Gastrocnemius medialis (tissue), 4 donors: ENCODE results near the gene GRPEL1. TPM values are rescaled to one million over a fixed set of nuclear protein-coding genes. Genes with fewer than 3 reads are reported as not detected.

Experiments
- ATAC-seq, 2 donors: fragments of 150-250 bp; one replicate each; pipeline ENCODE4 v1.9.1; 2016
- DNase-seq, 2 donors: peaks; one replicate each; pipeline ENCODE4 v3.0.0-alpha.2; 2019
- H3K27ac ChIP-seq, 4 donors: fragments of 200-600 bp; sonication (generic); 1 replicate in 1 of 4; 2 replicates in 3 of 4; pipeline ENCODE4 v1.5.1; 2016 to 2018; ENCODE audit warnings: mild to moderate bottlenecking in 2 of 4, moderate library complexity in 1 of 4
- H3K27me3 ChIP-seq, 3 donors: fragments of 200-600 bp; sonication (generic) in 2 of 3; 1 replicate in 1 of 3; 2 replicates in 2 of 3; pipeline versions ENCODE4 v1.5.1 to v1.6.0; 2016 to 2019; ENCODE audit warnings: mild to moderate bottlenecking in 1 of 3, moderate library complexity in 1 of 3
- H3K36me3 ChIP-seq, 2 donors: fragments of 200-600 bp; sonication (generic) in 1 of 2; one replicate each; pipeline ENCODE4 v1.5.1; 2017 to 2018
- H3K4me1 ChIP-seq, 2 donors: fragments of 200-600 bp; sonication (generic) in 1 of 2; one replicate each; pipeline ENCODE4 v1.5.1; 2016 to 2017; ENCODE audit warnings: mild to moderate bottlenecking in 2 of 2
- H3K4me3 ChIP-seq, 4 donors: fragments of 200-600 bp; sonication (generic) in 3 of 4; 1 replicate in 1 of 4; 2 replicates in 3 of 4; pipeline ENCODE4 v1.5.1; 2016 to 2019; ENCODE audit warnings: mild to moderate bottlenecking in 2 of 4
- H3K9me3 ChIP-seq, 3 donors: fragments of 200-600 bp; sonication (generic) in 2 of 3; 1 replicate in 1 of 3; 2 replicates in 2 of 3; pipeline ENCODE4 v1.5.1; 2016 to 2019
- CTCF ChIP-seq, 5 experiments: fragments of 450-650 bp in 3 of 5; fragments of 200-600 bp in 2 of 5; sonication (generic) in 2 of 5; IDR thresholded peaks in 4 of 5; conservative IDR thresholded peaks in 1 of 5; 1 replicate in 4 of 5; 2 replicates in 1 of 5; pipeline ENCODE4 v1.5.1; 2016 to 2019; ENCODE audit warnings: antibody characterized with exemption in 5 of 5, mild to moderate bottlenecking in 3 of 5, moderate library complexity in 3 of 5
- POLR2A ChIP-seq, 2 donors: fragments of 450-650 bp; IDR thresholded peaks; one replicate each; pipeline ENCODE4 v1.6.1; 2017; ENCODE audit warnings: antibody characterized with exemption in 2 of 2, mild to moderate bottlenecking in 2 of 2, moderate library complexity in 2 of 2
- in situ Hi-C, 4 donors: fragments of 200-750 bp; cut with MboI; loops; one replicate each; pipeline versions ENCODE4 v1.15.0 to v1.8.0; 2017; ENCODE audit warnings: low sequenced_read_pairs in 4 of 4
- intact Hi-C: fragments of 100-400 bp; cut with DNase I; formaldehyde crosslinking; loops from one replicate; pipeline ENCODE4 v1.15.1; 2023; ENCODE audit warnings: low total_unique reads
- total RNA-seq, 4 donors: library from RNA; depleted of rRNA; stranded (reverse); fragments of >200 nt; gene quantifications; one replicate each; pipeline versions ENCODE4 v1.1.0 to v1.2.3, GENCODE V29; 2016

Gene GRPEL1
- total RNA-seq, 4 donors from 2014 or later, result 28.8 to 58.0 (median 35.8) TPM

- H3K27ac ChIP-seq, result peak overlapping the region in 3 of 4 donors; percentile 63 to 73 (median 72)
- in situ Hi-C loops, result no loop called here
- peak in 1 of 2 donors; percentile 41 for DNase-seq
- H3K36me3 ChIP-seq, result no peaks in the 10 kb centered on the region
- intact Hi-C loops, result loop anchor here (2.0 kb wide), 1 partner anchor 259 kb away; the partner anchor contains the start of gene KIAA0232
- H3K4me3 ChIP-seq, result peak overlapping the region; percentile 78 to 92 (median 84)
- TF ChIP-seq CTCF (IDR thresholded peaks at IDR 0.05 in 4 of 5, conservative IDR thresholded peaks at IDR 0.05 in 1 of 5) (no peak), POLR2A (IDR thresholded peaks at IDR 0.05) (no peak)
- no peak for ATAC-seq
- H3K4me1 ChIP-seq, result peaks cover 39 to 42% of the 10 kb centered on the region in 2 donors
- no peaks in the 10 kb centered on the region for H3K27me3 ChIP-seq
- H3K9me3 ChIP-seq, result no peaks in the 10 kb centered on the region
Measured at GRCh38 chr4:7041801-7042502, 25.9 kb downstream of the GRPEL1 start.

DNA sequence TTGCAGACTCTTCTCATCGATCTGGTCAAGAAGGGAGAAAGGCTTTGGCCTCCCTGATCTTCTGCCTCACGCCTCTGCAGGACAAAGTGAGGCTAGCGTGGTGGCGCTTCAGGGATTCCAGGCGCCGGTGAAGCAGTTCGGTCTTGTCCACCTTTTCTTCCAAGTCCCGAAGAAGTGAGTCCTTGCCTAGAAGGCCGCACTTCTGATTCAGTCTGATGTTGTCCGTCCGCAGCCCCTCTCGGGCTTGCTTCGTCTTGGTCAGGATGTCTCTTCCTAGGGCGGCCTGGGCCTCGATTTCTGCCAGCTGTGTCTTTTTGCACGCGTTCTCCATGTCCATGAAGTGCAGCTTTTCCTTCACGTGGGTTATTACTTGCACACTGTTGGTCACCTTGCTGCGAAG lies 26.6 kb downstream of the GRPEL1 start:
- DNase-seq, result no peak
- no peak for TF ChIP-seq POLR2A (IDR thresholded peaks at IDR 0.05)
- TF ChIP-seq CTCF (IDR thresholded peaks at IDR 0.05 in 4 of 5, conservative IDR thresholded peaks at IDR 0.05 in 1 of 5), result no peak
- Histone ChIP-seq H3K36me3 (no peaks in the 10 kb centered on the region), H3K9me3 (no peaks in the 10 kb centered on the region), H3K4me1 (peaks cover 32 to 35% of the 10 kb centered on the region in 2 donors), H3K4me3 (no peak overlapping the region), H3K27ac (no peak overlapping the region), H3K27me3 (no peaks in the 10 kb centered on the region)
- intact Hi-C loops (no loop called here), in situ Hi-C loops (no loop called here)
- no peak for ATAC-seq

DNA sequence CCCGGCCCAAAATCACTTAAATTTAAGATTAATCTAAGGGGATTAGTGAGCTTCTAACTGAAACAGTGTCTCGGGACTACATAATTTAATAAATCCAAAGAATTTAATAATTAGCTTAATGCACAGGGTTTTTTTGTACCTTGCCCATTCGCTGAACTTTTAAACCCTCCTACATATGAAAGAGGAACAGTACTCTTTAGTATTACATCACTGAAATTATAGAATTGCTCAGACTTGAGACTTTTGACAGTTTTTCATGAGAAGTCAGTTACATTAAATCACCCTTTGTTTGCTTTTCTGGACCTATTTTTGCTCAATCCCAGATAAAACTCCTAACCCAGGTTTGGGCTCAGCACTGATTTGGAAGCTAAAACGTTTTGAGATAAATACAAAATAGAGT lies 27.1 kb downstream of the GRPEL1 start:
- H3K4me3 ChIP-seq, result no peak overlapping the region
- H3K27ac ChIP-seq, result no peak overlapping the region
- no peak for TF ChIP-seq POLR2A (IDR thresholded peaks at IDR 0.05)
- no peak for TF ChIP-seq CTCF (IDR thresholded peaks at IDR 0.05 in 4 of 5, conservative IDR thresholded peaks at IDR 0.05 in 1 of 5)
- H3K4me1 ChIP-seq, result peaks cover 27 to 30% of the 10 kb centered on the region in 2 donors
- intact Hi-C loops, result no loop called here
- H3K9me3 ChIP-seq, result no peaks in the 10 kb centered on the region
- in situ Hi-C loops, result no loop called here
- no peak for DNase-seq
- ATAC-seq, result no peak
- no peaks in the 10 kb centered on the region for H3K36me3 ChIP-seq
- H3K27me3 ChIP-seq, result no peaks in the 10 kb centered on the region

DNA sequence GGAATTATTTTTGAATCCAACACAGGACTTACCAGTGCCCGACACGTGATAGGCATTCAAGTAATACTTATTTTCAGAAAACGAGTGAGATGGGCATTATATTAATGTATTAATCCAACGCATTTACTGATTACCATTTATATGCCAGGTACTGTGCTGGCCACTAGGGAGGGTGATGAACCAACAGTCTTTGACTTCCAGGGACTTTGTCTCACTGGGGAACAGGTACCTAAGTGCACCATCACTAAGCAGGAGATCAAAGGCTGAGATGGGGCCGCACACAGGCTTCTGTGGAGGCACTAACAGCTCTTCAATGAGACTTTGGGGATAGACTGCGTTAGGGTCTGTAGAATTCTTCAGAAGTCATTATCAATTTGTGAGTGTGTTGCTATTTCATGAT lies 30.4 kb downstream of the GRPEL1 start:
- H3K4me3 ChIP-seq, result no peak overlapping the region
- intact Hi-C loops, result no loop called here
- TF ChIP-seq POLR2A (IDR thresholded peaks at IDR 0.05) (no peak), CTCF (IDR thresholded peaks at IDR 0.05 in 4 of 5, conservative IDR thresholded peaks at IDR 0.05 in 1 of 5) (no peak)
- in situ Hi-C loops, result no loop called here
- H3K27me3 ChIP-seq, result no peaks in the 10 kb centered on the region
- DNase-seq, result no peak
- no peak overlapping the region for H3K27ac ChIP-seq
- peaks cover 0 to 3% of the 10 kb centered on the region in 2 donors for H3K36me3 ChIP-seq
- no peak for ATAC-seq
- H3K4me1 ChIP-seq, result peaks cover 10 to 12% of the 10 kb centered on the region in 2 donors
- no peaks in the 10 kb centered on the region for H3K9me3 ChIP-seq
